Coronary artery (tissue), 2 donors: ENCODE results near the gene ATF7.
"Not testable (repeated sequence)": the region's sequence is repeated elsewhere in the genome, so short reads cannot be mapped to it uniquely, and the experiment has no call there.

Experiments
- DNase-seq: peaks from one replicate; pipeline ENCODE4 v3.0.0-alpha.2; 2017; ENCODE audit warnings: low spot score
- H3K27ac ChIP-seq, 2 donors: fragments of 200-600 bp; sonication (generic); one replicate each; pipeline ENCODE4 v1.5.1; 2016 to 2019
- H3K4me3 ChIP-seq: fragments of 200-600 bp; sonication (generic); 2 replicates; pipeline ENCODE4 v1.5.1; 2016; ENCODE audit warnings: mild to moderate bottlenecking, moderate library complexity
- CTCF ChIP-seq: fragments of 200-600 bp; sonication (generic); IDR thresholded peaks from one replicate; pipeline ENCODE4 v1.5.1; 2019; ENCODE audit warnings: antibody characterized with exemption

Gene ATF7

GRCh38 chr12:53600490-53601295, 25.5 kb downstream of the ATF7 start:
- no peak for TF ChIP-seq CTCF
- peak overlapping the region; percentile 52 for H3K4me3 ChIP-seq
- DNase-seq: no peak
- H3K27ac ChIP-seq: peak overlapping the region in 1 of 2 donors; percentile 30

GRCh38 chr12:53599579-53599978, 26.6 kb downstream of the ATF7 start:
- Histone ChIP-seq H3K27ac (no peak overlapping the region), H3K4me3 (no peak overlapping the region)
- TF ChIP-seq CTCF: no peak
- no peak for DNase-seq

GRCh38 chr12:53598971-53599370, 27.2 kb downstream of the ATF7 start:
- not testable (repeated sequence) for DNase-seq, H3K27ac ChIP-seq, H3K4me3 ChIP-seq

GRCh38 chr12:53596920-53597363, 29.2 kb downstream of the ATF7 start:
- Histone ChIP-seq H3K4me3 (no peak overlapping the region), H3K27ac (peak overlapping the region; percentile 36 to 43)
- TF ChIP-seq CTCF: no peak
- no peak for DNase-seq

GRCh38 chr12:53594897-53595615, 31.1 kb downstream of the ATF7 start:
- H3K27ac ChIP-seq: no peak overlapping the region
- no peak for DNase-seq
- H3K4me3 ChIP-seq: no peak overlapping the region

GRCh38 chr12:53593707-53594106, 32.5 kb downstream of the ATF7 start:
- no peak overlapping the region for H3K27ac ChIP-seq
- H3K4me3 ChIP-seq: no peak overlapping the region
- DNase-seq: no peak
- no peak for TF ChIP-seq CTCF

More at GRCh38 chr12:53594897-53595615, 31.1 kb downstream of the ATF7 start:
- no peak for TF ChIP-seq CTCF

- no peak for DNase-seq
- no peak for TF ChIP-seq CTCF
- Histone ChIP-seq H3K27ac (no peak overlapping the region), H3K4me3 (no peak overlapping the region)
Measured at GRCh38 chr12:53593031-53593430, 33.2 kb downstream of the ATF7 start.
